GM23338 (cell line): ENCODE data around the gene MTCL3.

Experiments
- ATAC-seq: fragments of 200-7000 bp; cut with Tn5 transposase; 3 replicates; pipeline ENCODE4 v1.9.1; 2020
- DNase-seq: peaks from one replicate; pipeline ENCODE4 v3.0.0-alpha.2; 2015; ENCODE audit warnings: low spot score
- H2AFZ ChIP-seq: fragments of 200-600 bp; sonication (generic); 2 replicates; pipeline ENCODE4 v1.8.0; 2016; ENCODE audit warnings: antibody characterized with exemption, mild to moderate bottlenecking, moderate library complexity
- H3F3A ChIP-seq: fragments of 200-600 bp; sonication (generic); replicated peaks from 2 replicates; pipeline ENCODE4 v1.8.0; 2017; ENCODE audit warnings: antibody characterized with exemption, mixed run types, low read depth
- H3K27ac ChIP-seq: fragments of 200-600 bp; sonication (generic); 2 replicates; pipeline ENCODE4 v1.6.1; 2016; ENCODE audit warnings: low read depth
- H3K27me3 ChIP-seq: fragments of 200-600 bp; sonication (generic); 2 replicates; pipeline ENCODE4 v1.8.0; 2016; ENCODE audit warnings: mild to moderate bottlenecking, mixed run types, moderate library complexity; ENCODE audit not compliant: insufficient read depth
- H3K36me3 ChIP-seq: fragments of 200-600 bp; sonication (generic); 2 replicates; pipeline ENCODE4 v1.8.0; 2016; ENCODE audit warnings: mild to moderate bottlenecking; ENCODE audit not compliant: insufficient read depth
- H3K4me1 ChIP-seq: fragments of 200-600 bp; sonication (generic); 2 replicates; pipeline ENCODE4 v1.8.0; 2016; ENCODE audit warnings: mild to moderate bottlenecking, moderate library complexity; ENCODE audit not compliant: insufficient read depth
- H3K4me2 ChIP-seq: fragments of 200-600 bp; sonication (generic); 2 replicates; pipeline ENCODE4 v1.7.1; 2017; ENCODE audit warnings: mixed run types
- H3K4me3 ChIP-seq: fragments of 200-600 bp; sonication (generic); 2 replicates; pipeline ENCODE4 v1.6.1; 2016; ENCODE audit warnings: mixed run types
- H3K79me2 ChIP-seq: fragments of 200-600 bp; sonication (generic); replicated peaks from 2 replicates; pipeline ENCODE4 v1.8.0; 2017; ENCODE audit warnings: mild to moderate bottlenecking; ENCODE audit not compliant: insufficient read depth
- H3K9me2 ChIP-seq: fragments of 200-600 bp; sonication (generic); 2 replicates; pipeline ENCODE4 v1.8.0; 2017; ENCODE audit not compliant: insufficient read depth
- H4K20me1 ChIP-seq: fragments of 200-600 bp; sonication (generic); replicated peaks from 2 replicates; pipeline ENCODE4 v1.8.0; 2017; ENCODE audit warnings: mild to moderate bottlenecking; ENCODE audit not compliant: insufficient read depth
- H3K27ac Mint-ChIP-seq: 2 replicates; pipeline ENCODE4 v1.8.0; 2020; ENCODE audit warnings: inconsistent platforms, mild to moderate bottlenecking, moderate library complexity, mixed read lengths
- H3K27me3 Mint-ChIP-seq: 3 replicates; pipeline ENCODE4 v1.8.0; 2022; ENCODE audit warnings: low read depth, mild to moderate bottlenecking, moderate library complexity, mixed read lengths, inconsistent platforms; ENCODE audit not compliant: insufficient read depth, poor library complexity
- H3K36me3 Mint-ChIP-seq: 3 replicates; pipeline ENCODE4 v1.8.0; 2021; ENCODE audit warnings: low read depth, mild to moderate bottlenecking, inconsistent platforms, moderate library complexity, mixed read lengths
- H3K4me1 Mint-ChIP-seq: 3 replicates; pipeline ENCODE4 v1.8.0; 2020; ENCODE audit warnings: mild to moderate bottlenecking, inconsistent platforms, mixed read lengths
- H3K4me3 Mint-ChIP-seq: 3 replicates; pipeline ENCODE4 v1.8.0; 2021; ENCODE audit warnings: moderate library complexity, mild to moderate bottlenecking, inconsistent platforms, mixed read lengths
- H3K9me3 Mint-ChIP-seq: 3 replicates; pipeline ENCODE4 v1.8.0; 2020; ENCODE audit warnings: moderate library complexity, mild to moderate bottlenecking, inconsistent platforms, mixed read lengths
- CREB1 ChIP-seq: fragments of 250-450 bp; sonication (Bioruptor Pico); IDR thresholded peaks from 2 replicates; pipeline ENCODE4 v1.5.0; 2020; ENCODE audit warnings: low read depth, mild to moderate bottlenecking, moderate library complexity
- CTCF ChIP-seq, 2 experiments: fragments of 200-600 bp in 1 of 2; sonication (generic) in 1 of 2; conservative IDR thresholded peaks; 2 replicates each; pipeline versions ENCODE4 v1.5.1 to v1.6.1; 2016 to 2017; ENCODE audit warnings: antibody characterized with exemption in 2 of 2, low read depth in 2 of 2, mild to moderate bottlenecking in 2 of 2, moderate library complexity in 1 of 2
- ETS1 ChIP-seq: IDR thresholded peaks from 2 replicates; pipeline ENCODE4 v1.6.1; 2016; ENCODE audit warnings: antibody characterized with exemption
- EZH2 ChIP-seq: fragments of 200-600 bp; sonication (generic); IDR thresholded peaks from one replicate; pipeline ENCODE4 v1.8.0; 2017; ENCODE audit warnings: antibody characterized with exemption, mild to moderate bottlenecking, low read depth; ENCODE audit not compliant: unreplicated experiment
- EZH2phosphoT487 ChIP-seq: fragments of 200-600 bp; sonication (generic); IDR thresholded peaks from one replicate; pipeline ENCODE4 v1.8.1; 2018; ENCODE audit warnings: antibody characterized with exemption; ENCODE audit not compliant: unreplicated experiment
- JUNB ChIP-seq: IDR thresholded peaks from one replicate; pipeline ENCODE4 v1.6.1; 2016; ENCODE audit warnings: antibody characterized with exemption; ENCODE audit not compliant: unreplicated experiment
- NANOG ChIP-seq: IDR thresholded peaks from 2 replicates; pipeline ENCODE4 v1.6.1; 2016; ENCODE audit warnings: antibody characterized with exemption, borderline replicate concordance
- POLR2AphosphoS5 ChIP-seq: IDR thresholded peaks from 2 replicates; pipeline ENCODE4 v1.6.1; 2016; ENCODE audit warnings: antibody characterized with exemption, low read depth
- REST ChIP-seq: IDR thresholded peaks from one replicate; pipeline ENCODE4 v1.6.1; 2018; ENCODE audit warnings: antibody characterized with exemption; ENCODE audit not compliant: unreplicated experiment
- STAT1 ChIP-seq: IDR thresholded peaks from one replicate; pipeline ENCODE4 v1.6.1; 2016; ENCODE audit warnings: antibody characterized with exemption; ENCODE audit not compliant: unreplicated experiment
- ZNF114 ChIP-seq: fragments of 250-450 bp; sonication (Bioruptor Pico); IDR thresholded peaks from 2 replicates; pipeline ENCODE4 v1.5.0; 2020; ENCODE audit warnings: mild to moderate bottlenecking, moderate library complexity
- ZNF331 ChIP-seq: fragments of 250-450 bp; sonication (Bioruptor Pico); IDR thresholded peaks from 2 replicates; pipeline ENCODE4 v1.5.0; 2020; ENCODE audit warnings: low read depth, mild to moderate bottlenecking, moderate library complexity
- ZNF462 ChIP-seq: fragments of 250-450 bp; sonication (Bioruptor Pico); IDR thresholded peaks from 2 replicates; pipeline ENCODE4 v1.5.0; 2020; ENCODE audit warnings: mild to moderate bottlenecking, moderate library complexity

The MTCL3 gene

GRCh38 chr6:127471379-127472255, 47.5 kb downstream of the MTCL3 start:
- Histone ChIP-seq H3F3A (no peaks in the 10 kb centered on the region), H4K20me1 (no peaks in the 10 kb centered on the region), H3K27me3 (no peaks in the 10 kb centered on the region), H3K4me2 (no peak overlapping the region), H3K36me3 (peaks cover 6% of the 10 kb centered on the region), H3K4me3 (no peak overlapping the region), H3K9me2 (no peaks in the 10 kb centered on the region), H3K27ac (no peak overlapping the region), H3K4me1 (no peaks in the 10 kb centered on the region; the same call in 1 of the 2 replicates), H3K79me2 (no peaks in the 10 kb centered on the region), H2AFZ (no peak overlapping the region)
- Mint-ChIP-seq H3K9me3 (no peaks in the 10 kb centered on the region; the same call in 2 of the 3 replicates), H3K4me3 (no peak overlapping the region), H3K27me3 (peaks cover 2% of the 10 kb centered on the region), H3K4me1 (peaks cover 7% of the 10 kb centered on the region), H3K36me3 (peaks cover 32% of the 10 kb centered on the region), H3K27ac (peak overlapping the region; percentile 16; the same call in 1 of the 2 replicates)
- DNase-seq (no peak), ATAC-seq (no peak)
- TF ChIP-seq EZH2phosphoT487 (no peak), ETS1 (no peak), CREB1 (CRISPR knock-in tag) (no peak), ZNF114 (CRISPR knock-in tag) (no peak), NANOG (no peak), ZNF331 (CRISPR knock-in tag) (no peak), REST (no peak), CTCF (conservative IDR thresholded peaks at IDR 0.05; ENCODE audit: low read depth in 2 of 2) (no peak), ZNF462 (CRISPR knock-in tag) (no peak), STAT1 (no peak), EZH2 (no peak), JUNB (no peak), POLR2AphosphoS5 (no peak)
